SK-MEL-5 (cell line): ENCODE measurements around the gene VWA2. TPM values are rescaled to one million over a fixed set of nuclear protein-coding genes. Genes with fewer than 3 reads are reported as not detected.
A peak's percentile ranks its signal among the peaks of the same experiment; 100 is the strongest.

Experiments used
- DNase-seq: peaks from one replicate; pipeline ENCODE4 v3.0.0-alpha.2; 2016; ENCODE audit warnings: low read depth, low spot score
- in situ Hi-C: cut with HindIII; loops from 2 replicates; pipeline ENCODE4 v1.10.0; 2016; ENCODE audit warnings: low sequenced_read_pairs, high pct_unique_total_duplicates, low pct_unique_long_range_greater_than_20kb
- total RNA-seq: library from RNA; depleted of rRNA; stranded (reverse); fragments of >200 nt; shearing (Covaris generic); gene quantifications from 2 replicates; pipeline ENCODE4 v1.2.3, GENCODE V29; 2014

VWA2 gene
- total RNA-seq, 1 experiment from 2014 or later: not detected

GRCh38 chr10:114304017-114304570 lies 65.0 kb downstream of the VWA2 start:
- peak; percentile 85 for DNase-seq
- in situ Hi-C loops: no loop called here

- in situ Hi-C loops: no loop called here
- peak; percentile 30 for DNase-seq
Measured at GRCh38 chr10:114304571-114305421, 65.7 kb downstream of the VWA2 start.

GRCh38 chr10:114305521-114305925 lies 66.5 kb downstream of the VWA2 start:
- no peak for DNase-seq
- in situ Hi-C loops: no loop called here

- in situ Hi-C loops: no loop called here
- DNase-seq: no peak
Measured at GRCh38 chr10:114306116-114306973, 67.3 kb downstream of the VWA2 start.

GRCh38 chr10:114307731-114308130 lies 68.7 kb downstream of the VWA2 start:
- no peak for DNase-seq
- in situ Hi-C loops: no loop called here

DNA sequence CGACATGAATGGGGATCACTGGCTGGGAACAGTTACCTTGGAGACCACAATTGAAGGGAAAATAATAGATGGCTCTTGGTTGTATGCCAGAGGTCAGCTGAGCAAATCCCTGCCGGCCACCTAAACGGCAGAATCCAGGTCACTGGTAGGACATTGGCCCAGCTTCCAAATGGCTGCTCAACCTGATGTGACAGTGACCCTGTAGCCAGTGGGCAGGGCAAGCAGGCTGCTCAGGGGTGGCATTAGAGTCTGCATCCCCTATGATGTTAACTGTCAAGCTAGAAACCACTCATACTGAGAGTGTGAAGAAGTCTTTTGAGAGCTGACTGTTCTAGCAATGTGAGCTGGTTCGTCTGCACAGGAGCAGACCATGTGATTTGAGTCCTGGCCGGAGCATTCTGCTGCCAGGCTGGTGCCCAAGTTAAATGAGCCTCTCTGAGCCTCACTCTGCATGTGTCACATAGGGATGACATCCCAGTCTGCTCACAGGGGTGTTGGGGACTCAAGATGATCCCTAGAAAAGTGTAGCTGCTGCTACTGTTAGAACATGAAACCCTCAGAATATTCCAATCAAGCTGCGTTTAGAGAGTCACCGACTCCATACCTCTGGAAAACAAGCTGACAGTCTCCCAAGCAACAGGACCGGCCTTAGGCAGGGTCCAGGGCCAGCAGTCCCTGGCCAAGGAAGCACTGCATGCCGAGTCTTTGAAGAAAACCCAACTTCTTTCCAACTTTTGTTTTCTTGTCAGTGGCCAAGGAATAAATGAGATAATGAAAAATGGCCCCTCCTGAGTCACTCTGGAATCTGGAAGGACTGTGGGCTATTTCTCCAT lies 69.7 kb downstream of the VWA2 start:
- in situ Hi-C loops: no loop called here
- no peak for DNase-seq

DNA sequence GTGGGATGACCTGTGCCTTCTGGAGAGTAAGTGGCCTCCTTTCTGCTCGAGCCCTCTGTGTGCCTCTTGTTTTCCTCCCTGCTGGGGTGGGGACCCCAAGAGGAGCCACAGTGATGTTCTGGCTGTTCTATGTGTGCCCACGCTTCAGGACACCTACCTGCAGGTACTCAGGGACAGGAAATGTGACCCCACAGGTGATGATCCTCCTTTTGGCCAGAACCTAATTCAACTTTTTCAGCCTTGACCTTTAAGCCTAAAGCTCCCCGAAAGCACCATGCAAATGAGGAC lies 70.3 kb downstream of the VWA2 start:
- in situ Hi-C loops: no loop called here

GRCh38 chr10:114310346-114310745 lies 71.3 kb downstream of the VWA2 start:
- in situ Hi-C loops: no loop called here
- DNase-seq: no peak

More for the DNA sequence above, 70.3 kb downstream of the VWA2 start:
- no peak for DNase-seq

DNA sequence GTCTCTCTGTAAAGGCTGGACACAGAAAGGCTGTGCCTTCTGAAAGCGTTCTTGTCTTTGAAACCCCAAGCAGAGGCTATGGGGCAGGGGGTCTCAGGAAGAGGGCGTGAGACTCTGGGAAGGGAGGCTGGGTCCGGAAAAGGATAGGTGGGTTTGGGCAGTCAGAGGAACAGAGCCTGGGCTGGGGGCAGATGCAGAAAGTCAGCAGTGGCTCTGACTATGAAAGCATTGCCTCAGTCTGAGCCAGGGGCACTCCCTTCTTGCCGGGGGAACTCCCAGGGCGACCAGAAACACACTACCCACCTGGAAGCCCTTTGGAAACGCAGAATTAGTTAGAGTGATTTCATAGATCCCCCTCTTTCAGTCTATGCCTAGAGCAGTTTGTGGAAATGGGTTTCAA lies 72.0 kb downstream of the VWA2 start:
- in situ Hi-C loops: no loop called here
- DNase-seq: no peak

DNA sequence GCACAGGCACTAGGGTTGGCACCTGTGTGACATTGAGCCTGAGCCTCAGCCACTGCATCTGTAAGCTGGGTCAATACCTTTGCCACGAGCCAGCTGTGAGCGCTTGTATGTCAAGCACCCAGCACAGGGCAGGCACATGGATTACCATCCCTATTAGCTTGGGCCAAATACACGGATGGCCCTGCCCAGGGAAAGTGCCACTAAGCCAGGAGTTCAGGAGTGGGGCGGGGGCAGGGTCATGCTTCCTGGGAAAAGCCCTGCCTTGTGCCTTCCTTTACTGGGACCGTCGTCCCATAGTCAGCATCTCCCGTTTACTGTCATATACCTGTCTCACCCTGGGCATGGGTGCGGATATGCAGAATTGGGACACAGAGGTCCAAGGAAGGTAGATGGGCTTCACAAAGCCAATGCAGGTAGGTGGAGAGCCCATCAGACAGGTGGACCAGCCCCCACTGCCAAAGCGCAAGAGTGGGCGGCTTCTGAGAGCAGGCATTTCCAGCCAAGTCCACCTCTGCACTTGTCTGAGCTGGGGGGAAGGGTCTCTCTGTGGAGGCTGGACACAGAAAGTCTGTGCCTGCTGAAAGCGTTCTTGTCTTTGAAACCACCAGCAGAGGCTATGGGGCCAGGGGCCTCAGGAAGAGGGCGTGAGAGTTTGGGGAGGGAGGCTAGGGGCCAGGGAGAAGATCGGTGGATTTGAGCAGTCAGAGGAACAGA lies 72.6 kb downstream of the VWA2 start:
- no peak for DNase-seq

GRCh38 chr10:114313139-114313538 lies 74.1 kb downstream of the VWA2 start:
- DNase-seq: no peak
- in situ Hi-C loops: no loop called here

More for the DNA sequence above, 72.6 kb downstream of the VWA2 start:
- in situ Hi-C loops: no loop called here

- in situ Hi-C loops: no loop called here
- DNase-seq: no peak
Measured at GRCh38 chr10:114313866-114314265, 74.8 kb downstream of the VWA2 start.

DNA sequence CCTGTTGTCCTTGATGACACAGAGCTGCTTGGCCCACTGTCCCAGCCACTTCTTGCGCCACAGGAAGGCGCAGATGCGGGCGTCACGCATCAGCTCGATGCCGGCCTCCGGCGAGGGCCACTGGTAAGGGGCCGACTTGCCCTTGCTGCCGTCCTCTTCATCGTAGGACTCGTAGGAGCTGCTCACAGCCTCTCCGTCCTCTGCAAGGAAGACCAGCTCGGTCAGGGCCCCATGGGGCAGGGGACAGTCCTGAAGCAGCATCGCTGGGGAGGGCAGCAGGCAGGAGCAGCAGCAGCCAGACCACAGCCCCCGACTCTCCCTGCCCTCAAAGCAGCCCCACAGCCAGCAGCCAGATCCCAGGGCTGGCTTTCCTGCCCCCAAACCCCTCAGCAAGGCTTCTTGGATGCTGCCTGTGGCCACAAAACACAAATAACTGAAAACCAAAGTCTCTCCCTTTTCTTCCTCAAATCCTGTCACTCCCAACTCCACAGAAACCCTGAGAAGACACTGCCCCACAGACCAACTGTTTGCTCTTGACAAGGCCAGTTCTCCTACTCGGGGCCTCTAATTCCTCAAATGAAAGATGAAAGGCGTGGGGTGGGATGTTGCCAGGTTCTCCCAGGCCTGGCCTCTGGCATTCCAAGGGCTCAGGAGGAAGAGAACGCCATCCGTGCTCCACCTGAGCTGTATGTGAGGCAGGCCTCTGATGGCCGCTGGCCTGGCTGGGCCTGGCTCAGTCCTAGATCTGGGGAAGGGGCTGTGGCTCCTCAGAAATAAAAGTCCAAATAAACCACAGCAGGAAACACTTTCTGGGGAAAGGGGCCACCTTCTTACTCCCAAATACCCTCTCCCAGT lies 76.7 kb downstream of the VWA2 start:
- DNase-seq: no peak
- in situ Hi-C loops: no loop called here

DNA sequence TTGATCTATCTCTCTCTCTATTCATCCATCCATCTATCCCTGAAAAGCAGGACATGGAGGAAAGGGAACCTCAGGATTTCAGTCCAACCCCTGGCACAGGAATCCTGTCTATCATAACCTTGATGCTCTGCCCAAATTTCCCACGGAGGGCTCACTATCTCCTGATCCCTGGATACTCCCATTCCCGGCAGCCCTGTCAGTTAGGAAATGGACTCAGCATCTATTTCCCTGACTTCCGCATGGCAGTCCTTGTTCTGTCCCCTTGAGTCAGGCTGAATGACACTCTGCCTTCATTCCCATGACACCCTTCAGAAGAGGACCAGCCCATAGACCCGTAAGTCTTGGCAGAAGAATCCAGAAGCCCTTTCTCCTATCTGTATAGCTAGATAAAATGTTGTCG lies 77.7 kb downstream of the VWA2 start:
- in situ Hi-C loops: no loop called here

DNA sequence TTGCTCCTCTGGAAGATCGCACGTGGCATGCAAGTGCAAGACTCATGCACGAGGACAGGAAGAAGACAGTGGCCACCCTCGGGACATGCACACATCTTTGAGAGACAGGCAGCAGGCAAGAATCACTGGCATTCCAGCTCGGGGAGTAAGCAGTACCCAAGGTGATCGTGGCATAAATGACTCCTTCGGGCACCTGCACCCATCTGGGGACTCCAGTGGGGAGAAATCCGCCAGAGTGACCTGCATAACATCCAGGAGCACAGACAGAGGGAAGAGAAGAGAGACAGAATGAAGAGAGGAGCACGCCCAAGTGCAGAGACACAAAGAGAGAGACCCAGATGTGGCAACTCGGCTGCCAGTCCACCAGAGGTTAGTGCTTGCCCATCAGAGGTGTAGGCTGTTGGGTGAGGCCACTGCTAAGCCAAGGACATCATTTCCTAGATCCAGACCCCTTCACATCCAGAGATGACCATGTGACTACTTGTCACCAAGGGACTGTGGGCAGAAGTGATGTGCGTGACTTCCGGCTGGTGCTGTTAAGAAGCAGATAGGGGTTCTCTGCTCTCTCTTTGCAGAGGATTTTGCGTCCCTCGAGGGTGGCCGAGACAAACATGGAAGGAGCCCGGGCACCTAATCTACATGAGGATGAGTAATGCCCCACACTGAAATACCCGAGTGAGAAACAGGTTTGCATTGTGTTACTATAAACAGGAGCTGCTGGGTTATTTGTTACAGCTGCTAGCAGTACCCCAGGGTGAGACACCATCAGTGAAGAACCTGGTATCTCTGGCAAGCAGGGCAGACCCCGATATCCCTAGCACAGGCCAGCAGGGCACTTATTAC lies 80.6 kb downstream of the VWA2 start:
- DNase-seq: no peak
- in situ Hi-C loops: no loop called here

More for the DNA sequence above, 77.7 kb downstream of the VWA2 start:
- DNase-seq: no peak
